GM18858 (cell line): ENCODE measurements around the gene TAL1.
"Not testable (repeated sequence)": the region's sequence is repeated elsewhere in the genome, so short reads cannot be mapped to it uniquely, and the experiment has no call there.

Experiments used
- ATAC-seq: cut with Tn5 transposase; IDR thresholded peaks from one replicate; pipeline ENCODE4 v1.9.1; 2021; ENCODE audit not compliant: unreplicated experiment

TAL1 gene

DNA sequence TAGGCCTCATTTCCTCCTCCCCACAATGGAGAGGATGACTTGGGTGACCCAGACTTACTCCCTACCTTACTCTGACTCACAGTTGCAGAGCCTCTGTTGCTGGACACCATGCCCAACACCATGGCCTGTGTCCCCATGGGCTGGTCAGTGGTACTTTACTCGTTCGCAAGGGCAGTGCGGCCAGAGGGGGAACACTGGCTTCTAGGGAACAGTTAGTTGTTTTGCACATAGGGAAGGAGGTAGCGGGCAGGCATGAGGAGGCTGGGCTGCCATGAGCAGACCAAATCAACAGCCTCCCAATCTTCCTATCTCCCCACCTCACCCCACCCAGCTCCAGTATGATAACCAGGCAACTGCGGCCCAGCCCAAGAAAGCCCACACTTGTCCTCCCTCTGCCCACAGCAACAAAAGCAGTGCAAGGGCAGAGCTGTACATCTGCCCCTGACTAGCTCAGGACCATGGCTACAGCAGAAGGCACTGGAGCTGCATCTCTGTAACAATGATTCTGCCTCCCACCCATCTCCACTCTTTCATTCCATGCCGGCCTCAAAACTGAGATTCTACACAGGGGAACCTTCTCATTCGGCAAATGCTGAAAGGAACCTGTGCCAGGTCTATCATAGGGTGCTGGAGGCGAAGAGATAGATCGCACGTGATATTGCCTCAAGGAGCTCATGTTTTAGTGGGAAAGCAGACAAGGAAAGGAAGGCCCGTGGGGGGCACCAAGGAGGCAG is 18.6 kb downstream of the TAL1 start:
- no peak for ATAC-seq

GRCh38 chr1:47212636-47213229 is 19.3 kb downstream of the TAL1 start:
- no peak for ATAC-seq

DNA sequence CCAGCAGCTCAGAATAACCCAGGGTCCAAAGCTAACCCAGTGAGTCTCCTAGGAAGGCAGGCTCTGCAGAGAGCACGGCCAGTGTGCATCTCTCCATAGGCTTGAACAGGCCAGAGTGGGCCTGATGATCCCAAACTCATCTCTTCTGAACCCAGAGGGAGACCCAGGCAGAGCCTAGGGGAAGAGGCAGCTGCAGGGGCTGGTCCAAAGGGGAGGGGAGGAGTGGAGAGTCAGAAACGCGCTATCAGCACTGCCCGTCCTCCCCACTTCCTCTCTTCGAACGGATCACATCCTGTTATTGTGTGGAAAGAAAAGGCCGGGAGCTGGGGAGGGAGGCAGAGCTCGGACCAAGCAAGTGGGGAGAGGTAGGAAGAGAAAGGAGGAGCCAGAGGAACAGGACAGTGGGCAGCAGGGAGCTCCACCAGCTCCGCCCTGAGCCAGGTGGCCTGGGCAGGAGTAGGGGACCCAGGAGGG is 20.2 kb downstream of the TAL1 start:
- ATAC-seq = no peak

DNA sequence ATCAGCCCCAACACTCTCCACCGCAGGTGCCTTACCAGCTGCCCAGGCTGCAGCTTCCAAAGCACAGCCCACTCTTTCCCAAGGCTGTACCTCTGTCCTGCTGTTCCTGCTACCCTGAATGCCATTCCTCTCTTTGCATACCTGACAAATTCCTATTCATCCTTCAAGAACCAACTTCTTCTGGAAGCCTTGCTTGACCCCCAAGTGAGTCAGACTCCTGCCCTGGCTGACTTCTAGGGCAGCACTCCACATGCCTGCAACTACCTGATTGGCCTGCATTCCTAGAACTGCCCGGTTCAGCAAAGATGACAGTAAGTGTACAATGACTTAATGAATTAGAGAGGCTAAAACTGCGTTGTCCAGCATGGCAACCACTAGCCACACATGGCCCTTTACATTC is 21.4 kb downstream of the TAL1 start:
- no peak for ATAC-seq

- ATAC-seq = no peak
Measured at GRCh38 chr1:47209725-47210325, 22.2 kb downstream of the TAL1 start.

DNA sequence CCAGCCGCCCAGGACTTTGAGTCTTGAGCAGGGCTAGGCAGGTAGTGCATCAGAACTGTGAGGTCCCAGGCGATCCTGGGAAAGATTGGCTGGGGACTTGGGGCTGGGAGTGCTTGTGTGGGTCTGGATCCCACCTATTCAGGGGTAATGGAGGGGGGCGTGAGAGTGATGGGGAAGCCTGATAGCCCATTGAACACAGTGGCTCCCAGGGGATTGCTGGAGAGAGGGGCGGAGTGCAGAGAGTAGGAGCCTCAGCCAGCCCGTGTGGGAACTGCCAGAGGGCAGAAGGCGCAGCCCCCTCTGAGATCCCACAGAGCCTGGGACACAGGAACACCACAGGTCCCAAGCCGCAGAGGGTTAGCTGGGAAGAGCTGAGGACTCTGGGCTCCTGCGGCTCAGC is 22.9 kb downstream of the TAL1 start:
- ATAC-seq = no peak

- ATAC-seq = no peak
Measured at GRCh38 chr1:47208374-47208850, 23.6 kb downstream of the TAL1 start.

GRCh38 chr1:47207803-47208373 is 24.1 kb downstream of the TAL1 start:
- no peak for ATAC-seq

DNA sequence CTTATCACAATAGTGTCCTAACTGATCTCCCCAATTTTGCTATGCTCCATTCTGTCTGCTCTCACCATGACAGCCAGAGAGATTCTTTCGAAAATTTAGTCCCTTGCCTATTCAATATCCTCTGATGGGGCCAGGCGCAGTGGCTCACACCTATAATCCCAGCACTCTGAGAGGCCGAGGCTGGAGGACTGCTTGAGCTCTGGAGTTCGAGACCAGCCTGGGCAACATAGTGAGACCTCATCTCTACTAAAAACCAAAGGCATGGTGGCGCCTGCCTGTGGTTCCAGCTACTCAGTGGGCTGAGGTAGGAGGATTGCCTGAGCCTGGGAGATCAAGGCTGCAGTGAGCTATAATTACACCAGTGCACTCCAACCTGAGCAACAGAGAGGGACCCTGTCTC is 26.1 kb downstream of the TAL1 start:
- no peak for ATAC-seq

DNA sequence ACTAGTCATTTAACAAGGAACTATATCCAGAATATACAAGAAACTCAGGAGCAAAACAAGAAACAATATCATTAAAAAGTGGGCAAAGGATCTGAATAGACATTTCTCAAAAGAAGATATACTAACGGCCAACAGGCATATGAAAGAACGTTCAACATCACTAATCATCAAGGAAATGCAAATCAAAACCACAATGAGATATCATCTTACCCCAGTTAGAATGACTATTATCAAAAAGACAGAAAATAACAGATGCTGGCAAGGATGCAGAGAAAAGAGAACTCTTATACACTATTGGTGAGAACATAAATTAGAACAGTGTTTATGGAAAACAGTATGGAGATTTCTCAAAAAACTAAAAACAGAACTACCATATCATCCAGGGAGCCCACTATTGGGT is 28.5 kb downstream of the TAL1 start:
- not testable (repeated sequence) for ATAC-seq

DNA sequence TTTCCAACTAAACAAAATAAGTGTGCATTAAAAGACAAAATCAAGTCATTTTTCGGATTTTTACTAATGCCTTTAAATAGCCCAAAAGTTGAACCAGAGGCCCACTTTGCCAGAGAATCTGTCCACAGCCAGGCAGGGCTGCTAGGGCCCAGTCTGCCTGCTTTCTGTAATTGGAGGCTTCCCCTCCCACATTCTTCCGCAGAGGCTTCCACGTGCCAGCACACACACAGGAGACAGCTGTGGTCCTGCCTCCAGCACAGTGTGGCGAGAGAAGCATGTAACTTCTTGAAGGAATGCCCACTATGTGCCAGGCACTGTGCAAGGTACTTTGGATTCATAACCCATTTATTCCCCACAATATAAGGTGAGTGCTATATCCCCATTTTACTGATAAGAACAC is 30.8 kb downstream of the TAL1 start:
- no peak for ATAC-seq

DNA sequence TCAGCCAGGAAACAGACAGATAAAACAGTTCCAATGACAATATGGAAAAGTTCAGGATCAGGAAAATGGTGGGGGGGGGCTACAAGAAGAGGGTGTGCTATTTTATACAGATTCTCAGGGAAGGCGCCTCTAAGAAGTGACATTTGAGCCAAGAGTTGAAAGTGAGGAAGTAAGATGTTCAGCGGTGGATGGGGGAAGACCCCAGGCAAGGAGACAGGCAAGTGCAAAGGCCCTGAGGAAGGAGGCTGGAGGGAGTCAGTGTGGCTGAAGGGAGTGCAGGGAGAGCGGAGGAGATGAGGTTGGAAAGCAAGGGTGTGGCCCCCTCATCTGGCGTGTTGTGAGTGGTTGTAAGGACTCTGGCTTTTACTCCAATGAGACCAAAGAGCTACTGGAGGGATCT is 33.8 kb downstream of the TAL1 start:
- ATAC-seq = no peak

- ATAC-seq = no peak
Measured at GRCh38 chr1:47196622-47197021, 35.4 kb downstream of the TAL1 start.

DNA sequence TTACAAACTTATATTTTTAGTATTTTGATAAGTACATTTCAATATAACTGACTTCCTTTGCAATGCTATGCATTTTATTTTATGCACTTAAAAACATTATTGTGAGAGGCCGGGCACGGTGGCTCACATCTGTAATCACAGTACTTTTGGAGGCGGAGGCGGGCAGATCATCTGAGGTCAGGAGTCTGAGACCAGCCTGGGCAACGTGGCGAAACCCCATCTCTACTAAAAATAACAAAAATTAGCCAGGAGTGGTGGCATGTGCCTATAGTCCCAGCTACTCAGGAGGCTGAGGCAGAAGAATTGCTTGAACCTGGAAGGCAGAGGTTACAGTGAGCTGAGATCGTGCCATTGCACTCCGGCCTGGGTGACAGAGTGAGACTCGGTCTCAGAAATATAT is 36.0 kb downstream of the TAL1 start:
- ATAC-seq = not testable (repeated sequence)

GRCh38 chr1:47194311-47194710 is 37.7 kb downstream of the TAL1 start:
- no peak for ATAC-seq

DNA sequence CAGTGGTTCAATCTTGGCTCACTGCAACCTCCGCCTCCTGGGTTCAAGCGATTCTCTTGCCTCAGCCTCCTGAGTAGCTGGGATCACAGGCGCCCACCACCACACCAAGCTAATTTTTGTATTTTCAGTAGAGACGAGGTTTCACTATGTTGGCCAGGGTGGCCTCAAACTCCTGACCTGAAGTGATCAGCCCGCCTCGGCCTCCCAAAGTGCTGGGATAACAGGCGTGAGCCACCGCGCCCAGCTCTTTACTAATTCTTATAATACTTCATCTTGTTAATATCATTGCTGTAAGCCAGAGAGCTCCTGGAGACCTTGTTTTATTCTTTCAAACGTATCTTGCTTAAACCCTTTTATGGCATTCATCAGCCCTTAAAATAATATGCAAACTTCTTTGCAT is 38.5 kb downstream of the TAL1 start:
- ATAC-seq = not testable (repeated sequence)

- ATAC-seq = peak; percentile 49
Measured at GRCh38 chr1:47192458-47193384, 39.3 kb downstream of the TAL1 start.

DNA sequence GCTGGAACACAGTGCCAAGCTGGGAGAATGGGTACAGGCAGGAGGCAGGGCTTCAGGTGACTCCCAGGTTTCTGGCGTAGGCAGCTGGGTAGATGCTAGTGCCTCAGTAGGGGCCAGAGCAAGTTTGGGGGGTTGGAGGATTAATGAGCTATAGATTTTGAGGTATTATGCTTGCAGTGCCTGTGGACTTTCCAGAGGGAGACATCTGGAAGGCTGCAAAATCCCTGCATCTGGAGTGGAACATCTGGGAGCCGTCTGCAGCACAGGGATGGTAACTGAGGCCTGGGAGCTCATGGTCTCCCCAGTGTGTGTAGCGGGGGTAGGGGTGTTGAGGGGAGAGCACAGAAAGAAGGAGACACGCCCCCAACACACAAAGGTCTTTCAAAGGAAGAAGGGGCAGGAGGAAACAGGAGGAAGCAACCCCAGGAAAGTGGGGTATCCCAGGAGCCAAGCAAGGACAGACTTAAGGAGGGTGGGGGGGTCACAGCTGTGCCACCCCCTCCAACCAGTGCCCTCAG is 40.0 kb downstream of the TAL1 start:
- ATAC-seq = no peak

DNA sequence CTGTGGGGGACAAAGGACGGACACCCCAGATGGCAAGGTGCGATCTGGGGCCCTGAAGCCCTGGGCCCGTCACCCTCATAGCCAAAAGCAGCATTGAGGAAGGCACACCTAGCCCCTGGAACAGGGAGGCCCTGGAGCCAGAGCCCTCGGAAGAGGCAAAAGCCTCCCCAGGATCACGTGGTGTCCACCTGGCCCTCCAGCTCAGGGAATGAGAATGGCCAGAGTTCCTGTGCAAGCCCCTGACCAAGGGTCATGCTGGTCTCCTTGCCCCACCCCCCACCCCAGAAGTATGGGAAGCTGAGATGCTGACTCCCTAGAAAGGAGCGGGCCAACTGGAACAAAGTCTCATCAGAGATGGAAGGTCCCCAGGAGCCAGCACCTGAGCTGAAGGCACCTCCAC is 41.2 kb downstream of the TAL1 start:
- ATAC-seq = no peak

GRCh38 chr1:47190509-47190855 is 41.5 kb downstream of the TAL1 start:
- ATAC-seq = no peak
